ENCODE data around the gene PALLD. TPM values are rescaled to one million over a fixed set of nuclear protein-coding genes. Genes with fewer than 3 reads are reported as not detected.

PALLD gene
- total and polyA plus RNA-seq, 2 donors (not counting 3 experiments of a cell fraction or from before 2014, with no cell fraction given) = 13.4 to 48.2 TPM

GRCh38 chr4:168519576-168519975 lies 22.7 kb downstream of the PALLD start:
- FAIRE-seq (no peak), DNase-seq (ENCODE audit: low read depth, low spot score) (no peak)
- H3K4me3 ChIP-seq (replicated peaks in 1 of 3; ENCODE audit: insufficient read depth in 1 of 3, low read depth in 1 of 3, low read length in 3 of 3) = no peak overlapping the region
- ChIA-PET POLR2A (no interaction called here), CTCF (interaction anchor here (1.2 kb wide), 2 partner anchors 117 to 131 kb away, joined by 3 read pairs; no protein-coding TSS in a partner anchor)
- H2AFZ ChIP-seq (ENCODE audit: low read depth, low read length) = no peak overlapping the region
- H3K9me3 ChIP-seq (replicated peaks; ENCODE audit: control insufficient read depth, insufficient read depth, low read length) = no peaks in the 10 kb centered on the region
- H3K9me1 ChIP-seq (replicated peaks; ENCODE audit: control insufficient read depth, extremely low read depth, insufficient read depth, low read length) = no peaks in the 10 kb centered on the region
- H3K27me3 ChIP-seq (ENCODE audit: control insufficient read depth in 2 of 2, insufficient read depth in 2 of 2, low read length in 2 of 2) = no peaks in the 10 kb centered on the region
- intact Hi-C loops (cut with micrococcal nuclease) = loop anchor here (10.0 kb wide), 1 partner anchor 965 kb away; no protein-coding TSS in a partner anchor
- H3K9ac ChIP-seq (replicated peaks; ENCODE audit: extremely low read depth, insufficient read depth, low read length) = no peak overlapping the region
- H3K36me3 ChIP-seq (ENCODE audit: control insufficient read depth in 2 of 2, extremely low read depth in 1 of 2, insufficient read depth in 2 of 2, low read length in 2 of 2) = no peaks in the 10 kb centered on the region
- no peaks in the 10 kb centered on the region for H3K79me2 ChIP-seq (ENCODE audit: control insufficient read depth, insufficient read depth, low read length)
- TF ChIP-seq EZH2 (IDR thresholded peaks at IDR 0.05; ENCODE audit: borderline replicate concordance, low read depth, low read length, severe bottlenecking) = no peak
- no peak for TF ChIP-seq MYC (IDR thresholded peaks at IDR 0.05; ENCODE audit: low read depth, low read length)
- TF ChIP-seq GATA2 (IDR thresholded peaks at IDR 0.05; ENCODE audit: insufficient read depth, insufficient read length, low read depth, low read length) = no peak
- TF ChIP-seq POLR2AphosphoS5 (IDR thresholded peaks at IDR 0.05; ENCODE audit: insufficient read depth, low read depth, low read length) = no peak
- no peak for TF ChIP-seq POLR2A (IDR thresholded peaks at IDR 0.05; ENCODE audit: low read depth, low read length)
- TF ChIP-seq FOS (IDR thresholded peaks at IDR 0.05; ENCODE audit: borderline replicate concordance, insufficient read depth, low read length) = no peak
- TF ChIP-seq MAX (IDR thresholded peaks at IDR 0.05; ENCODE audit: insufficient read depth, insufficient read length) = no peak
- TF ChIP-seq, protein P1, sequence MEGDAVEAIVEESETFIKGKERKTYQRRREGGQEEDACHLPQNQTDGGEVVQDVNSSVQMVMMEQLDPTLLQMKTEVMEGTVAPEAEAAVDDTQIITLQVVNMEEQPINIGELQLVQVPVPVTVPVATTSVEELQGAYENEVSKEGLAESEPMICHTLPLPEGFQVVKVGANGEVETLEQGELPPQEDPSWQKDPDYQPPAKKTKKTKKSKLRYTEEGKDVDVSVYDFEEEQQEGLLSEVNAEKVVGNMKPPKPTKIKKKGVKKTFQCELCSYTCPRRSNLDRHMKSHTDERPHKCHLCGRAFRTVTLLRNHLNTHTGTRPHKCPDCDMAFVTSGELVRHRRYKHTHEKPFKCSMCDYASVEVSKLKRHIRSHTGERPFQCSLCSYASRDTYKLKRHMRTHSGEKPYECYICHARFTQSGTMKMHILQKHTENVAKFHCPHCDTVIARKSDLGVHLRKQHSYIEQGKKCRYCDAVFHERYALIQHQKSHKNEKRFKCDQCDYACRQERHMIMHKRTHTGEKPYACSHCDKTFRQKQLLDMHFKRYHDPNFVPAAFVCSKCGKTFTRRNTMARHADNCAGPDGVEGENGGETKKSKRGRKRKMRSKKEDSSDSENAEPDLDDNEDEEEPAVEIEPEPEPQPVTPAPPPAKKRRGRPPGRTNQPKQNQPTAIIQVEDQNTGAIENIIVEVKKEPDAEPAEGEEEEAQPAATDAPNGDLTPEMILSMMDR (IDR thresholded peaks at IDR 0.05; ENCODE audit: extremely low read depth in 1 of 2, insufficient read depth in 1 of 2, low read depth in 1 of 2, low read length in 2 of 2) = no peak
- TF ChIP-seq JUN (IDR thresholded peaks at IDR 0.05; ENCODE audit: borderline replicate concordance, insufficient read depth, insufficient read length, low read depth) = no peak
- H3K27ac ChIP-seq (ENCODE audit: insufficient read depth, low read depth, low read length) = no peak overlapping the region
- dilution Hi-C loops (cut with MboI; ENCODE audit: extremely low pct_ligation_motif_present, low sequenced_read_pairs) = loop anchor here (25.0 kb wide), 1 partner anchor 393 kb away; no protein-coding TSS in a partner anchor
- peaks cover 9% of the 10 kb centered on the region for H3K4me1 ChIP-seq (ENCODE audit: control insufficient read depth, extremely low read depth, insufficient read depth, low read length)
- no peaks in the 10 kb centered on the region for H4K20me1 ChIP-seq (replicated peaks; ENCODE audit: control insufficient read depth, extremely low read depth, insufficient read depth, low read length)
- BruUV-seq (replicated peaks) = no TSS peak
- H3K4me2 ChIP-seq (ENCODE audit: insufficient read depth, low read length) = no peak overlapping the region

Data from endothelial cell of umbilical vein (primary cell).